ENCODE data around the gene ALAD.
"Not testable (repeated sequence)": the region's sequence is repeated elsewhere in the genome, so short reads cannot be mapped to it uniquely, and the experiment has no call there.

Gene ALAD

DNA sequence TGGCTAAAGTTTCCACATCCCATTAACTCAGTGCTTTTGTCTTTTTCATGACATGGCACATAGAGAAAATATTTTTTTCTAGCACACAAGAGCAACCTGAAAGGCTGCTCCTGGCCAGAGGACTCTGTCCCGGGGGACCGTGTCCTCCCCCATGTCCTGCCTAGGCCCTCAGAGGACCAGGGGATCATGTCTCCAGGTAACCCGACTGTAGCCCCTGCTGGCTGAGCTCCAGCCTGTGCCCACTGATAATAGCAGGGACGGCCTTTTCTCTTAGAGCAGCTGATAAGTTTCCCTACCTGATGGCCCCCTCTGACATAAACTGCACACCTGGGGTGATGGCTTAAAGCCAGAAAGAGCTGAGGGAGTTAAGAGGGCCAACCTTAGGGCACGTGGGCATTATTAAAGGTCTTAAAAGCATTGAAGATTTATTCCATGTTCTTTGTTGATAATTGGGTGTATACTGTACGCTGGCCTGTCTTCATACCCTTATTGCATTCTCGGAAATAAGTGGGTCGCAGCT is 30.2 kb downstream of the ALAD start:
- POLR2A ChIA-PET (ENCODE audit: low non-redundant PET) = interaction anchor here (0.5 to 0.6 kb wide), 2 partner anchors 61 to 811 kb away, joined by 4 to 5 read pairs; no protein-coding TSS in a partner anchor
- CTCF ChIA-PET = interaction anchor here (0.6 kb wide), 1 partner anchor 11 kb away, joined by 4 read pairs; no protein-coding TSS in a partner anchor
- no peak overlapping the region for H3K27ac ChIP-seq

DNA sequence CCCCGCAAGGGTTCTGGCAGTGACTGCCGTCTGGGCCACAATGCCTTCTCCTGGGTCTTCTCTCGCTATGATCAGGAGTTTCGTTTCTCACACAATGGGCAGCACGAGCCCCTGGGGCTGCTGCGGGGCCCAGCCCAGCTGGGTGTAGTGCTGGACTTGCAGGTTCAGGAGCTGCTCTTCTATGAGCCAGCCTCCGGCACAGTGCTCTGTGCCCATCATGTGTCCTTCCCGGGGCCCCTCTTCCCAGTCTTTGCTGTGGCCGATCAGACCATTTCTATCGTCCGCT is 31.3 kb downstream of the ALAD start:
- ChIA-PET POLR2A (ENCODE audit: low non-redundant PET) (no interaction called here), CTCF (interaction anchor here (0.6 kb wide), 1 partner anchor 11 kb away, joined by 3 read pairs; no protein-coding TSS in a partner anchor)
- no peak for DNase-seq (ENCODE audit: low spot score)
- TF ChIP-seq, protein P1, sequence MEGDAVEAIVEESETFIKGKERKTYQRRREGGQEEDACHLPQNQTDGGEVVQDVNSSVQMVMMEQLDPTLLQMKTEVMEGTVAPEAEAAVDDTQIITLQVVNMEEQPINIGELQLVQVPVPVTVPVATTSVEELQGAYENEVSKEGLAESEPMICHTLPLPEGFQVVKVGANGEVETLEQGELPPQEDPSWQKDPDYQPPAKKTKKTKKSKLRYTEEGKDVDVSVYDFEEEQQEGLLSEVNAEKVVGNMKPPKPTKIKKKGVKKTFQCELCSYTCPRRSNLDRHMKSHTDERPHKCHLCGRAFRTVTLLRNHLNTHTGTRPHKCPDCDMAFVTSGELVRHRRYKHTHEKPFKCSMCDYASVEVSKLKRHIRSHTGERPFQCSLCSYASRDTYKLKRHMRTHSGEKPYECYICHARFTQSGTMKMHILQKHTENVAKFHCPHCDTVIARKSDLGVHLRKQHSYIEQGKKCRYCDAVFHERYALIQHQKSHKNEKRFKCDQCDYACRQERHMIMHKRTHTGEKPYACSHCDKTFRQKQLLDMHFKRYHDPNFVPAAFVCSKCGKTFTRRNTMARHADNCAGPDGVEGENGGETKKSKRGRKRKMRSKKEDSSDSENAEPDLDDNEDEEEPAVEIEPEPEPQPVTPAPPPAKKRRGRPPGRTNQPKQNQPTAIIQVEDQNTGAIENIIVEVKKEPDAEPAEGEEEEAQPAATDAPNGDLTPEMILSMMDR (conservative IDR thresholded peaks at IDR 0.05; ENCODE audit: low read depth) = no peak
- no peak overlapping the region for H3K27ac ChIP-seq

More for the DNA sequence above, 30.2 kb downstream of the ALAD start:
- TF ChIP-seq, protein P1 (conservative IDR thresholded peaks at IDR 0.05; ENCODE audit: low read depth) = no peak
- DNase-seq (ENCODE audit: low spot score) = no peak

GRCh38 chr9:113368982-113369854 is 31.9 kb downstream of the ALAD start:
- ChIA-PET POLR2A (ENCODE audit: low non-redundant PET) (interaction anchor here (1.0 kb wide), 1 partner anchor 19 kb away, joined by 3 read pairs; no protein-coding TSS in a partner anchor), CTCF (interaction anchor here (0.6 kb wide), 2 partner anchors 10 to 286 kb away, joined by 3 read pairs; no protein-coding TSS in a partner anchor)
- TF ChIP-seq, protein P1 (conservative IDR thresholded peaks at IDR 0.05; ENCODE audit: low read depth) = no peak
- no peak overlapping the region for H3K27ac ChIP-seq
- DNase-seq (ENCODE audit: low spot score) = no peak

DNA sequence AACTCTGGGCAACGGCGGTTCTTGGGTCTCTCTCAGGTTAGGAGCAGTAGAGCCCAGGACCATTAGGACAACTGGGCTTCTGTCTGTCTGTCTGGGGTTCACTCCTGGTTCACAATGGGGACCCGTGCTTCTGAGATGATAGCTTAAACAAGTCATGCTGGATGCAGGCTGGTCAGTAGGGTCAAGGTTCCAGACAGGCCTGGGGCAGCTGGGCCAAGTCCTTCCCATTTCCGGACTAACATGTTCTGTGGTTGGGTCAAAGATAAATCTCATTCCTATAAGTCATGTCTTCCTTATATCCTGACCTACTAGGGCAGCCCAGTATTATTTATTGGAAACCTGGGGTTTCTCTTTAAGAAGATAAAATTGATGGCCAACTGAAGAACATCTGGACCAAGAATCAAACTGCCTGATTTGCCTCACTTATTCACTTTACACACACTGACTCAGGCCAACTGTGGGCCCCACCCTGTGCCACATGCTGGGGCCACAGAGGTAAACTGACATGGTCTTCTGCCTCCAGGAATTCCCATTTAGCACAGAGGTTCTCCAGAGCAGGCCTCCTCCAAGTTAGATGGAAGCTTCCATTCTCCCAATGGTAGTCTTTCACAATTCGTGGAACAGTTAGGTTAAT is 32.6 kb downstream of the ALAD start:
- CTCF ChIA-PET = interaction anchor here (0.6 kb wide), 1 partner anchor 286 kb away, joined by 3 read pairs; no protein-coding TSS in a partner anchor
- POLR2A ChIA-PET (ENCODE audit: low non-redundant PET) = interaction anchor here (1.0 kb wide), 1 partner anchor 19 kb away, joined by 3 read pairs; no protein-coding TSS in a partner anchor
- DNase-seq (ENCODE audit: low spot score) = no peak
- TF ChIP-seq, protein P1 (conservative IDR thresholded peaks at IDR 0.05; ENCODE audit: low read depth) = no peak
- H3K27ac ChIP-seq = no peak overlapping the region

DNA sequence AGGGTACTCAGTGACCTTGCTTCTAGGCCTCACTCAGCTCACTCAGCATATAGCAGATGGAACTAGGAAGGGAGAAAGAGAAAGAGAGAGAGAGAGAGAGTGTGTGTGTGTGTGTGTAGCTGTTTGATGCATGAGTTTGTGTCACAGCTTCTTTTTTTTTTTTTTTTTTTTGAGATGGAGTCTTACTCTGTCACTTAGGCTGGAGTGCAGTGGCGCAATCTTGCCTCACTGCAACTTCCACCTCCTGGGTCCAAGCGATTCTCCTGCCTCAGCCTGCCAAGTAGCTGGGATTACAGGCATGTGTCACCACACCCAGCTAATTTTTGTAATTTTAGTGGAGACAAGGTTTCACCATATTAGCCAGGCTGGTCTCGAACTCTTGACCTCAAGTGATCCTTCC is 35.4 kb downstream of the ALAD start:
- H3K27ac ChIP-seq; POLR2A ChIA-PET (ENCODE audit: low non-redundant PET); DNase-seq (ENCODE audit: low spot score); CTCF ChIA-PET: not testable (repeated sequence)

- no peak for DNase-seq (ENCODE audit: low spot score)
- ChIA-PET POLR2A (ENCODE audit: low non-redundant PET) (no interaction called here), CTCF (interaction anchor here (1.4 kb wide), 1 partner anchor 36 kb away, joined by 4 read pairs; the partner anchor contains the start of gene ALAD)
- TF ChIP-seq, protein P1 (conservative IDR thresholded peaks at IDR 0.05; ENCODE audit: low read depth) = no peak
- no peak overlapping the region for H3K27ac ChIP-seq
These were observed 36.1 kb downstream of the ALAD start for GRCh38 chr9:113364951-113365350.
